HepG2 (cell line): ENCODE measurements around the gene DAAM2. TPM values are rescaled to one million over a fixed set of nuclear protein-coding genes. Genes with fewer than 3 reads are reported as not detected.
A peak's percentile ranks its signal among the peaks of the same experiment; 100 is the strongest.

ENCODE experiments used
- ATF7-NPFF ChIP-seq: sonication (generic); formaldehyde crosslinking; IDR thresholded peaks from 2 replicates; pipeline ENCODE4 v1.8.1; 2023; ENCODE audit warnings: mild to moderate bottlenecking, low read depth, missing genetic modification reagents, moderate library complexity
- ELF1 ChIP-seq: sonication (generic); formaldehyde crosslinking; IDR thresholded peaks from 2 replicates; pipeline ENCODE4 v1.4.0; 2020; ENCODE audit warnings: missing genetic modification reagents
- KDM5B ChIP-seq: sonication (generic); formaldehyde crosslinking; IDR thresholded peaks from 2 replicates; pipeline ENCODE4 v1.4.0; 2020; ENCODE audit warnings: missing genetic modification reagents, mild to moderate bottlenecking, borderline replicate concordance
- MTA3 ChIP-seq: sonication (generic); formaldehyde crosslinking; IDR thresholded peaks from 2 replicates; pipeline ENCODE4 v1.4.0; 2020; ENCODE audit warnings: missing genetic modification reagents
- PRPF4 ChIP-seq: fragments of 200-400 bp; formaldehyde crosslinking; IDR thresholded peaks from 2 replicates; pipeline ENCODE4 v1.6.1; 2016; ENCODE audit warnings: low read length, low read depth; ENCODE audit not compliant: poor library complexity, severe bottlenecking
- RARA ChIP-seq: IDR thresholded peaks from 2 replicates; pipeline ENCODE4 v1.6.1; 2016; ENCODE audit warnings: missing genetic modification reagents, missing compliant biosample characterization
- RXRA ChIP-seq: sonication (generic); formaldehyde crosslinking; IDR thresholded peaks from 2 replicates; pipeline ENCODE4 v1.5.1; 2020; ENCODE audit warnings: missing genetic modification reagents
- SOX5 ChIP-seq: IDR thresholded peaks from 2 replicates; pipeline ENCODE4 v1.6.1; 2016; ENCODE audit warnings: borderline replicate concordance
- TRIM24 ChIP-seq: sonication (generic); formaldehyde crosslinking; IDR thresholded peaks from 2 replicates; pipeline ENCODE4 v1.8.0; 2022; ENCODE audit warnings: mild to moderate bottlenecking, missing genetic modification reagents
- ZC3H4 ChIP-seq: sonication (generic); formaldehyde crosslinking; IDR thresholded peaks from 2 replicates; pipeline ENCODE4 v1.4.0; 2020; ENCODE audit warnings: missing genetic modification reagents, borderline replicate concordance
- ZNF17 ChIP-seq: sonication (generic); formaldehyde crosslinking; IDR thresholded peaks from 2 replicates; pipeline ENCODE4 v1.5.0; 2020; ENCODE audit warnings: mild to moderate bottlenecking, missing genetic modification reagents
- ZNF510 ChIP-seq: sonication (generic); formaldehyde crosslinking; IDR thresholded peaks from 2 replicates; pipeline ENCODE4 v1.4.0; 2020; ENCODE audit warnings: low read depth, mild to moderate bottlenecking, missing genetic modification reagents
- ZNF605 ChIP-seq: sonication (generic); formaldehyde crosslinking; IDR thresholded peaks from 2 replicates; pipeline ENCODE4 v1.8.0; 2022; ENCODE audit warnings: mild to moderate bottlenecking, missing genetic modification reagents
- ZNF724P ChIP-seq: sonication (generic); formaldehyde crosslinking; IDR thresholded peaks from 2 replicates; pipeline ENCODE4 v1.8.0; 2022; ENCODE audit warnings: missing genetic modification reagents, borderline replicate concordance
- ZNF781 ChIP-seq: sonication (generic); formaldehyde crosslinking; IDR thresholded peaks from 2 replicates; pipeline ENCODE4 v1.5.1; 2020; ENCODE audit warnings: borderline replicate concordance, mild to moderate bottlenecking, missing genetic modification reagents; ENCODE audit errors: not compliant biosample characterization
- ZNF816 ChIP-seq: sonication (generic); formaldehyde crosslinking; IDR thresholded peaks from 2 replicates; pipeline ENCODE4 v1.8.0; 2022; ENCODE audit warnings: missing genetic modification reagents, mild to moderate bottlenecking, borderline replicate concordance
- ZSCAN21 ChIP-seq: sonication (generic); formaldehyde crosslinking; IDR thresholded peaks from 2 replicates; pipeline ENCODE4 v1.8.0; 2022; ENCODE audit warnings: mild to moderate bottlenecking, missing genetic modification reagents, moderate library complexity, borderline replicate concordance
- ZZZ3 ChIP-seq: sonication (generic); formaldehyde crosslinking; IDR thresholded peaks from 2 replicates; pipeline ENCODE4 v1.4.0; 2020; ENCODE audit warnings: missing genetic modification reagents, mild to moderate bottlenecking, borderline replicate concordance
- polyA plus RNA-seq, 8 experiments: library from polyadenylated mRNA; depleted of rRNA in 3 of 8; stranded (reverse) in 7 of 8; unstranded in 1 of 8; fragments of >200 nt; fragmentation: Illumina TruSeq in 4 of 8; extraction: Trizol in 4 of 8; gene quantifications; 2 replicates each; pipeline versions ENCODE4 v1.2.1 to v1.2.3, GENCODE V29; 2011 to 2016; ENCODE audit warnings: low read depth in 4 of 8, missing spikeins in 1 of 8, mixed read lengths in 1 of 8; ENCODE audit not compliant: insufficient read depth in 1 of 8
- total RNA-seq, 5 experiments: library from RNA; depleted of rRNA; stranded (reverse); fragments of >200 nt; fragmentation: Illumina TruSeq; extraction: Trizol; gene quantifications; 2 replicates each; pipeline ENCODE4 v1.2.3, GENCODE V29; 2016; ENCODE audit warnings: low read depth in 1 of 5
- TF ChIP-seq, protein P1 (sequence below): IDR thresholded peaks from 2 replicates; pipeline ENCODE4 v1.4.0; 2020; ENCODE audit warnings: mild to moderate bottlenecking, missing genetic modification reagents
- TF ChIP-seq, protein P2 (sequence below), 2 experiments: sonication (generic) in 1 of 2; formaldehyde crosslinking in 1 of 2; IDR thresholded peaks; 2 replicates each; pipeline versions ENCODE4 v1.4.0 to v1.6.1; 2018 to 2020; ENCODE audit warnings: missing genetic modification reagents in 2 of 2, borderline replicate concordance in 1 of 2, low read depth in 1 of 2, mild to moderate bottlenecking in 1 of 2, missing biosample characterization in 1 of 2
- TF ChIP-seq, protein P3 (sequence below), 2 experiments: fragments of 450-650 bp in 1 of 2; sonication (generic) in 1 of 2; formaldehyde crosslinking; IDR thresholded peaks; 2 replicates each; pipeline versions ENCODE4 v1.5.0 to v1.8.0; 2020 to 2022; ENCODE audit warnings: mild to moderate bottlenecking in 1 of 2, missing genetic modification reagents in 1 of 2

DAAM2 gene
- total and polyA plus RNA-seq, 2 of the 13 experiments (the other 11 are each of a cell fraction or from before 2014, with no cell fraction given), result 0.01 TPM; not detected in 1

DNA sequence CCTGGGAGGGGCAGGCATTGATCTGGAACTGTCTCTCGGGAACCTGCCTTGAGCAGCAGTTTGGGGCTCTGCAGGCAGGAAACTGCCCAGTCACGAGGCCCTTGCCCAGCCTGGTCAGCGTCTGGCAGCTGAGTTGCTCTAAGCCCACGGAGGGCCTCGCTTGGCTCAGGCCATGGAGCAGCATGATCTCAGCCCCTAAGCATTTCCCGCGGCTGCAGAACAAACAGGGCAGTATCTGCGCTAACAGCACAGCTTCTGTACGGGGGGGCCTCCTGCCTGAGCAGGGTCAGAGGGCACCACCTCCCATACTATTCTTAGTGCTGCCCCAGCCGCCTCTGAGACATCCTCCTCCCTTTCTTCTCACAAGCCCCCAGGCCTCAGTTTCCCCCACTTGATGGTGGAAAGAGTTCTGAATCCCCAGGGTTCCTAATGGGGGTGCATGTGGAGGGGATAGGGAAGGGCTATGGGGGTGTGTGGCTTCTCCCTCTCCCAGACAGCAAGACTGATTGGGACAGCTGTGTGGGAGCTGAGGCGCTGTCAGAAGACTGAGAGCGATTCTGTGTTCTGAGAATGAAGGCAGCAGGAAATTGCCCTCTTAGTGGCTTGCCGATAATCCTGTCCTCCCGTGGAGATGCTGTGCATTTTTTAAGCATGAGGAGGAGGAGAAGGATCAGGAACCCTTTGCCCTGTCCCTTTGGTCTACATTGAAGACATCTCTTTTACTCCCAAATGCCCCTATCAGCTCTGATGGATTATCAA lies 95.7 kb downstream of the DAAM2 start (continued):
- TF ChIP-seq, protein P1, sequence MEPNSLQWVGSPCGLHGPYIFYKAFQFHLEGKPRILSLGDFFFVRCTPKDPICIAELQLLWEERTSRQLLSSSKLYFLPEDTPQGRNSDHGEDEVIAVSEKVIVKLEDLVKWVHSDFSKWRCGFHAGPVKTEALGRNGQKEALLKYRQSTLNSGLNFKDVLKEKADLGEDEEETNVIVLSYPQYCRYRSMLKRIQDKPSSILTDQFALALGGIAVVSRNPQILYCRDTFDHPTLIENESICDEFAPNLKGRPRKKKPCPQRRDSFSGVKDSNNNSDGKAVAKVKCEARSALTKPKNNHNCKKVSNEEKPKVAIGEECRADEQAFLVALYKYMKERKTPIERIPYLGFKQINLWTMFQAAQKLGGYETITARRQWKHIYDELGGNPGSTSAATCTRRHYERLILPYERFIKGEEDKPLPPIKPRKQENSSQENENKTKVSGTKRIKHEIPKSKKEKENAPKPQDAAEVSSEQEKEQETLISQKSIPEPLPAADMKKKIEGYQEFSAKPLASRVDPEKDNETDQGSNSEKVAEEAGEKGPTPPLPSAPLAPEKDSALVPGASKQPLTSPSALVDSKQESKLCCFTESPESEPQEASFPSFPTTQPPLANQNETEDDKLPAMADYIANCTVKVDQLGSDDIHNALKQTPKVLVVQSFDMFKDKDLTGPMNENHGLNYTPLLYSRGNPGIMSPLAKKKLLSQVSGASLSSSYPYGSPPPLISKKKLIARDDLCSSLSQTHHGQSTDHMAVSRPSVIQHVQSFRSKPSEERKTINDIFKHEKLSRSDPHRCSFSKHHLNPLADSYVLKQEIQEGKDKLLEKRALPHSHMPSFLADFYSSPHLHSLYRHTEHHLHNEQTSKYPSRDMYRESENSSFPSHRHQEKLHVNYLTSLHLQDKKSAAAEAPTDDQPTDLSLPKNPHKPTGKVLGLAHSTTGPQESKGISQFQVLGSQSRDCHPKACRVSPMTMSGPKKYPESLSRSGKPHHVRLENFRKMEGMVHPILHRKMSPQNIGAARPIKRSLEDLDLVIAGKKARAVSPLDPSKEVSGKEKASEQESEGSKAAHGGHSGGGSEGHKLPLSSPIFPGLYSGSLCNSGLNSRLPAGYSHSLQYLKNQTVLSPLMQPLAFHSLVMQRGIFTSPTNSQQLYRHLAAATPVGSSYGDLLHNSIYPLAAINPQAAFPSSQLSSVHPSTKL, result peak; percentile 87
- TF ChIP-seq ZNF781 (CRISPR knock-in tag) (no peak), ZNF17 (CRISPR knock-in tag) (no peak), ZNF510 (CRISPR knock-in tag) (no peak), ZNF724P (CRISPR knock-in tag) (peak; percentile 70), MTA3 (no peak), ZNF816 (CRISPR knock-in tag) (no peak), ZZZ3 (CRISPR knock-in tag) (no peak), RXRA (peak; percentile 63), PRPF4 (no peak), ZC3H4 (CRISPR knock-in tag) (no peak), TRIM24 (CRISPR knock-in tag) (peak; percentile 67; the same call in 1 of the 2 replicates), SOX5 (peak; percentile 56; the same call in 1 of the 2 replicates), ELF1 (CRISPR knock-in tag) (peak; percentile 23; the same call in 1 of the 2 replicates), ZSCAN21 (CRISPR knock-in tag) (peak; percentile 66; the same call in 1 of the 2 replicates), ATF7-NPFF (peak; percentile 71), RARA (CRISPR knock-in tag) (peak; percentile 77), ZNF605 (CRISPR knock-in tag) (peak; percentile 79), KDM5B (CRISPR knock-in tag) (peak; percentile 72; the same call in 1 of the 2 replicates)
- TF ChIP-seq, protein P2, sequence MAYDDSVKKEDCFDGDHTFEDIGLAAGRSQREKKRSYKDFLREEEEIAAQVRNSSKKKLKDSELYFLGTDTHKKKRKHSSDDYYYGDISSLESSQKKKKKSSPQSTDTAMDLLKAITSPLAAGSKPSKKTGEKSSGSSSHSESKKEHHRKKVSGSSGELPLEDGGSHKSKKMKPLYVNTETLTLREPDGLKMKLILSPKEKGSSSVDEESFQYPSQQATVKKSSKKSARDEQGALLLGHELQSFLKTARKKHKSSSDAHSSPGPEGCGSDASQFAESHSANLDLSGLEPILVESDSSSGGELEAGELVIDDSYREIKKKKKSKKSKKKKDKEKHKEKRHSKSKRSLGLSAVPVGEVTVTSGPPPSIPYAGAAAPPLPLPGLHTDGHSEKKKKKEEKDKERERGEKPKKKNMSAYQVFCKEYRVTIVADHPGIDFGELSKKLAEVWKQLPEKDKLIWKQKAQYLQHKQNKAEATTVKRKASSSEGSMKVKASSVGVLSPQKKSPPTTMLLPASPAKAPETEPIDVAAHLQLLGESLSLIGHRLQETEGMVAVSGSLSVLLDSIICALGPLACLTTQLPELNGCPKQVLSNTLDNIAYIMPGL (CRISPR knock-in tag; IDR thresholded peaks at IDR 0.05; ENCODE audit: borderline replicate concordance in 1 of 2, low read depth in 1 of 2), result 0 out of 4 replicates have a peak, but pooled peaks of 1 of the 2 experiments have one; percentile 42
- TF ChIP-seq, protein P3, sequence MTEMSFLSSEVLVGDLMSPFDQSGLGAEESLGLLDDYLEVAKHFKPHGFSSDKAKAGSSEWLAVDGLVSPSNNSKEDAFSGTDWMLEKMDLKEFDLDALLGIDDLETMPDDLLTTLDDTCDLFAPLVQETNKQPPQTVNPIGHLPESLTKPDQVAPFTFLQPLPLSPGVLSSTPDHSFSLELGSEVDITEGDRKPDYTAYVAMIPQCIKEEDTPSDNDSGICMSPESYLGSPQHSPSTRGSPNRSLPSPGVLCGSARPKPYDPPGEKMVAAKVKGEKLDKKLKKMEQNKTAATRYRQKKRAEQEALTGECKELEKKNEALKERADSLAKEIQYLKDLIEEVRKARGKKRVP (CRISPR knock-in tag; IDR thresholded peaks at IDR 0.05), result peak in 1 of 2 experiments; percentile 39; a peak in 1 of 4 replicates
